Endometrium (tissue), 2 donors: ENCODE measurements around the gene HPS3.
"Not testable (repeated sequence)": the region's sequence is repeated elsewhere in the genome, so short reads cannot be mapped to it uniquely, and the experiment has no call there.

Experiments
- FAIRE-seq: peaks from 2 replicates; lab custom pipeline; 2012; peaks lifted over from hg19 to GRCh38; lab: Jason Lieb, UNC
- donor health status: control.
- donor health status: control.

Gene HPS3

DNA sequence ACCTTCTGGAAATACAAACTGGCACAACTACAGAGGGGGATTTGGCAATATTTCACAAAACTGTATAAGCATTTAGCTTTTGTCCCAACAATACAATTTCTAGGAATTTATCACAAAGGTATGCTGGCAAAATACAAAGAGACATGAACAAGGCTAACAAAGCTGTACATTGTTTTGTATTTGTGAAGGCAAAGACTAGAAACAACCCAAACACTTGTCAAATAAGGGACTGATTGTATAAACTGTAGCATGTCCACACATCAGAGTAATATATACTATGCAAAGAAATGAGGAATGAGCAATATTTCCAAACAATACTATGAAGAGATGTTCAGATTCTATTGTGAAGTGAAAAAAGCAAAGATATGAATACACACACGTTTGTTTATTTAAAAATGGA is 65.8 kb downstream of the HPS3 start:
- FAIRE-seq = no peak

DNA sequence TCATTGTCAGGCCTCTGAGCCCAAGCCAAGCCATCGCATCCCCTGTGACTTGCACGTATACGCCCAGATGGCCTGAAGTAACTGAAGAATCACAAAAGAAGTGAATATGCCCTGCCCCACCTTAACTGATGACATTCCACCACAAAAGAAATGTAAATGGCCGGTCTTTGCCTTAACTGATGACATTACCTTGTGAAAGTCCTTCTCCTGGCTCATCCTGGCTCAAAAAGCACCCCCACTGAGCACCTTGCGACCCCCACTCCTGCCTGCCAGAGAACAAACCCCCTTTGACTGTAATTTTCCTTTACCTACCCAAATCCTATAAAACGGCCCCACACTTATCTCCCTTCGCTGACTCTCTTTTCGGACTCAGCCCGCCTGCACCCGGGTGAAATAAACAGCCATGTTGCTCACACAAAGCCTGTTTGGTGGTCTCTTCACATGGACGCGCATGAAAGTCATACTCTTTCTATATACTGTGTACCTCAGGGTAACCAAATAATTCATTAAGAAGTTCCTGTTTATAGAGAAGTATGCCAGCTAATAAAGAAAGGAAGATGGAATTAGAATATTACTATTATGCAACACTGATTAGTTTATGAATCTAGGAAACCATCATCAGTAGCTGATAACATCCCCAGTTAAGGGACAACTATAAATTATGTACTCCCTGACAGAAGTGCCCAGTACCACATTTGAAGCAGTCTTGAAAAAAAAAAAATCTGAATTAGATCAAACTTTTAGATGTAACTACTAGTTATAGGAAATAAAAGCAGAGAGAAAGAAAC is 67.6 kb downstream of the HPS3 start:
- FAIRE-seq = not testable (repeated sequence)

DNA sequence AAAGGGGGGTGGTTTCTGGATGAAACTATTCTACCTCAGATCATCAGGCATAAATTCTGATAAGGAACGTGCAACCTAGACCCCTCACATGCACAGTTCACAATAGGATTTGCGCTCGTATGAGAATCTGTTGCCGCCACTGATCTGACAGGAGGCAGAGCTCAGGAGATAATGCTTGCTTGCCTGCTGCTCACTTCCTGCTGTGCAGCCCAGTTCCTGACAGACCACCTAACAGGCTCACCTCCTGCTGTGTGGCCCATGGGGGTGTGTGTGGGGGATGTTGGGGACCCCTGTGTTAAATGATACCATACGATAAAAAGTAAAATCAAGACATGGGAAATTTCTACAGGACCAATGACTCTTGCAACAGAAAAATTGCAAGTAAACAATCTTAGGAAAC is 68.2 kb downstream of the HPS3 start:
- no peak for FAIRE-seq

- no peak for FAIRE-seq
Observed at GRCh38 chr3:149198611-149199010, 69.2 kb downstream of the HPS3 start.

GRCh38 chr3:149199474-149199873 is 70.0 kb downstream of the HPS3 start:
- FAIRE-seq = no peak

DNA sequence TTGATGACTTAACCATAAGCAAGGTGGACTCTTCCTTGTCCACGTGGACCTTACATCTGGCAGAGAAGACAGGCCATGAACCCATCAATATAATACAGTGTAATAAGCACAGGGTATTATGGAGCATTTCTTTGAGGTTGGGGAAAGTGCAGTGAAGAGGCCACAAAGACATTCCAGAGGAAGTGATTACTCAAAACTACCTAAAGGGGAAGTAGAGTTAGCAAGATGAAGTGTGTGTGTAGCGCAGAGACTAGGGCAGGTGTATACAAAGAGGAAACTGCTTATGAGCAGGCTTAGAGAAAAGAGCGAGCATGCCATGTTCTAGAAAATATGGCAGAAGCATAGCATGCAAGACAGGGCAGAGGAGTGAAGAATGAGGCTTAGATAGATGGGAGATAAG is 74.3 kb downstream of the HPS3 start:
- no peak for FAIRE-seq

GRCh38 chr3:149204390-149204991 is 75.1 kb downstream of the HPS3 start:
- no peak for FAIRE-seq

DNA sequence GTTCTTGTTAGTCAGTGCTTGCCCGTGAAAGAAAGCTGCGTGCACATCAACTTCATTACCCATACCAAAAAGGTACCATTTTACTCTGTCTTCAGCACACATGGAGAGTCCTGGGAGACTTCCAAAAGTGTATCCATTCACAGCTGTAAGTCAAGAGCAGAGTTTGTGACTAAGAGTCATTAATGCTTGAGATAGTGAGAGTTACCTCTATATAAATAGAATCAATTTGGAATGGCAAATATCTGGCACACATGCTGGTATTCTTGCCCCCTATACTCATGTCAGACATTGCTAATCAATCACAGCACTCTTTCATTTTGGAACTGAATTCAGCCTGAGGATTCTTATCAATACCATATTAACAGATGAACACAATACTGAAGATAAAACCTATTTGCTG is 78.0 kb downstream of the HPS3 start:
- no peak for FAIRE-seq

GRCh38 chr3:149209431-149209830 is 80.0 kb downstream of the HPS3 start:
- no peak for FAIRE-seq

DNA sequence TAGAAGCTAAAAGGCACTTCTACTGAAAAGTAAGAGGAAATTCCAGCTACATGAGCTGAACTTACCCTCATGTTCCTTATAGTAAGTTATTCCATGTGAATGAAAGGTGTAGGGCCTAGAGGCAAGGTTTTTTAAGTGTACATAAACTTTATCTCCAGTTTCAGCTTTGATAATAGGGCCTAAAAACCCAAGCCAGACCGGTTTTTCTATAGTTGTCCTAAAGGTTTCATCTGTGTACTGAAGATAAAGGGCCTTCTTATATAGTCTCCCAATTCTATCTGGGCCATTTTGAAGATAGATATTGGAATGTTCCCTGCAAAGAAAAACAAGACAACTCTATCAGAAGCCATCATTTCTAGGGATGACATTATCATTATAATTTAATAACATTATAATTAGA is 82.9 kb downstream of the HPS3 start:
- FAIRE-seq = no peak

GRCh38 chr3:149214702-149215101 is 85.3 kb downstream of the HPS3 start:
- FAIRE-seq = no peak

- FAIRE-seq = peak; percentile 26
Observed at GRCh38 chr3:149215515-149215914, 86.1 kb downstream of the HPS3 start.

GRCh38 chr3:149216193-149216869 is 86.9 kb downstream of the HPS3 start:
- no peak for FAIRE-seq

DNA sequence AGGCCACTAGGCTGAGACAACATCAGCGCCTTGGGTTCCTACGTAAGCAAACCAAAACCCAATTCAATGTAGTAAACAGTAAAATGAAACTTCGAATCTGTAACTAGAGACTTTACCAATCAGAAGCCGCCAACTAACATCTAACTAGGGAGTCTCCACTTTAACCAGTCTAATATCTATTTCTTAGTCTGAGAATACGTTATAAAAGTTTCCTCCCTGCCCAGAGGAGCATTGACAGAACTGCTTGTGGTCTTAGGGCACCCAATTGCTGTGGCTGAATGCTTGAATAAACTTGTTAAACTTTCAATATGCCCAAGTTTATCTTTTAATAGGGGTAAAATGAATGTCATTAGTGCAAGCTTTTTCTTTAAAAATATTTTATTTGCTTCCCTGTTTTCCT is 87.9 kb downstream of the HPS3 start:
- no peak for FAIRE-seq

- FAIRE-seq = not testable (repeated sequence)
Observed at GRCh38 chr3:149219380-149220121, 90.1 kb downstream of the HPS3 start.

DNA sequence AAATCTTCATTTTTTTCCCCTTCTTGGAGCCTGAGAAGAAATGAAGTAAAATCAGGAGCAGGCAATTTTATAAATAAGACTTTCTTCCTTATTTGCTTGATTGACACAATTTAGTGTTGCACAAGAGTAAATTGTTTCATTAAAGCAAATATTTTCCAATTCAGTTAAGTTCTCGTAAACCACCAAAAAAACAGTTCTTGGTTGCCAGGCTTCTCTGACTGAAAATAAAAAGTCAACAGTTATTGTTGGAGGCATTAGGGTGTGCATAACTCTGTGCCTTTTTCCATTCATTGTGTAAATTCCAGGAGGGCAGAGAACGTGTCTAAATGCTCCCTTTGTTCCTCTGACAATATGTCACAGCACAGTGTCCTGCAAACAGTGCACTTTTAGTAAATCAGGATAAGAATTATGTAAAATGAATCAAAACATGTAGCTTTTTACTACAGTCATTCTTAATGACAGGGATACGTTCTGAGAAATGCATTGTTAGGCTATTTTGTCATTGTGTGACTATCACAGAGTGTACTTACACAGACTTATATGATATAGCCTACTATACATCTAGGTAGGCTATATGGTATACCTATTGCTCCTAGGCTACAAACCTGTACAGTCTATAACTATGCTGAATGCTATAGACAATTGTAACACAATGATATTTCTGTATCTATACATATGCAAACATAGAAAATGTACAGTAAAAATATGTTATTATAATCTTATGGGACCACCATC is 92.5 kb downstream of the HPS3 start, which contains the start of gene CP:
TSS of gene CP (minus strand) at position 47 of the 735 bp plus-strand sequence. CDS start at position 10, 37 bp downstream.
- no peak for FAIRE-seq
